AG08396 (cell line): ENCODE data around the gene ATG101.

Experiments used
- DNase-seq: peaks from one replicate; pipeline ENCODE4 v3.0.0; 2012; ENCODE audit warnings: low spot score, mixed read lengths

The ATG101 gene

DNA sequence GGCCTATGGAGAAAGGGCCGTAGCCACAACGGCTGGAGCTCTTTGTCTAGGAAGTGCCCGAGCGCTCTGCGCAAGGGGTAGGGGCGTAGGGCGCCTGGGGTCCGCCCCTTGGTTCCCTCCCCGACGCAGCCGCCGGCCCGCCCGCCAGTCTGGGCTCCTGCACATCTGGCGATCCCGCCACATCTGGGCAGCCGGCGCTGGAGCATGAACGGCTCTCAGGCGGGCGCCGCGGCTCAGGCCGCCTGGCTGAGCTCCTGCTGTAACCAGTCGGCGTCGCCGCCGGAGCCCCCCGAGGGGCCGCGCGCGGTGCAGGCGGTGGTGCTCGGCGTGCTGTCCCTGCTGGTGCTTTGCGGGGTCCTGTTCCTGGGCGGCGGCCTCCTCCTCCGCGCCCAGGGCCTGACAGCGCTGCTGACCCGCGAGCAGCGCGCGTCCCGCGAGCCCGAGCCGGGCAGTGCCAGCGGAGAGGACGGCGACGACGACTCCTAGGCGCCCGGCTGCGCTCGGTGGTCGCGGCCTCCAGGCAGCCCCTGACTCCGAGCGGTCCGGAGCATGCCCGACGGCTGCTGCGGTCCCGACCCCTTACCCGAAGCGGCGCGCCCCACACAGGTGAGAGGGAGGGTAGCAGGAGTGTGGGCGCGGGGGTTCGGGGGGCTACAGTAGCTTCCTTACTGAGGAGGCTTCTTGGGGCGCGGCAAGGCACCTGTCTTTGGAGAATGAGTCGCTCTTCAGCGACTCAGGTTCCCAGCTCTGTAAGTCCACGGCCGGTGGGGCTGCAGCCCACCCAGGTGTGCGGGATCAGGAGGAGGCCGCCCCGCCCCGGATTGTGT lies 10.0 kb downstream of the ATG101 start, which contains the start of gene SMIM41:
Gene SMIM41, plus strand, starts transcription at position 129 of the 827 bp plus-strand sequence. Its CDS starts 76 bp downstream, at position 205.
- DNase-seq = no peak

DNA sequence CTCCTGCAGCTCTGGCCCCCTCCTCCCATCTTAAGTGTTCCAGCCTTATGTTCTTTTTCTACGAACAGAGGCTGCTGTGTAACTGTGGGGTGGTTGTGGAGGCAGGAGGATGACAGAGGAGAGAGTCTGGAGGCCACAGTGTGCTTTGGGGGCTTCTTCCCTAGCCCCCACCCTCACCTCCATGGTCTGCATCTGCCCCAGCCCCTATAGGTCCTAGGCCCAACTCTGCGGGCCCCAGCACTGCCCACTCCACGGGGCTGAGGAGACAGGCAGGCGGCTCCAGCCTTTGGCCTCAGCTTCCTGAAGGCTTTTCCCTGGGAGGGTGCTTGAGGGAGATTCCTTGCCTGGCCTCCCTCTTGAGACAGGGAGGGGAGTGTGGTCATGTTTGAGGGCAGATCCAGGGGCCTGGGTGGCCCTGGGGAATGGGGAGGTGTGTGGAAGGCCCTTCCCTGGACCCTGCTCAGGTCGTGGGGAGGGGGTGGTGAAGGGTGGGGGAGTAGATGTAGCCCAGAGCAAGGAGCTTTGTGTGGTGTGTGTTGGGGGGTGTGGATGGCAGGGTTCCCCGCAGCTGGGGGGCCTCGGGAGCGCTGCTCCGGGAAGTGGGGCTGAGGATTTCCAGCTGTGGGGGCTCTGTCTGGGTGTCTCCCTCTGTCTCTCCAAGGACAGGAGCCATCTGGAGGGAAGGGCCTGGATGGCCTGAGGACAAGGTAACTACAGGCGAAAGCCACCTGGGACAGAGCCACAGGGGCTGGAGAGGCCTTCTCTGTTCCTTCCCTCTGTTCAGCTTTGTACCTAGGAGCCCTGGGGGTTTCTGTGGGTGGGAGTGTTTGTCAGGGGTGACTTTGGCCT lies 10.8 kb downstream of the ATG101 start:
- no peak for DNase-seq

DNA sequence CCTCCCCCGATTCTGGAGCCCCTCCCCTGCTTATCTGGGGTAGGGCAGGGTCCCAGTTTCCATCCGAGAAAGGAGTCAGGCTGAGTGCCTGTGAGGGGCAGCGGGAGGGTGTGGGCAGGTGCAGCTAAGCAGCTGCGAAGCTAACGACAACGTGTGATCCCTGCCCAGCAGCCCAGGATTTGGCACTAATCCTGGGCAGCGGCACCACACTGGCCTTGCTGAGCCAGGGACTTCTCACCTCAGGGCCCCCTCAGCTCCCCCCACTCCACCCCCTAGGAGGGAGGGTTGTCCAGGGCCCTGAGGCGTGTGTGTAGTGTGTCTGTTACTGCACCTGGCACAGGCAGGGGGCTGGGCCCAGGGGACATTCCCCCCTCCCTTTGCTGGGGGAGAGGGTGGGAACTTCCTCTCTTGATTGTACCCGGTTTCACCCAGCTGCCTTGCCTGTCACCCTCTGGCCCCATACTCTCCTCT lies 11.5 kb downstream of the ATG101 start:
- no peak for DNase-seq

DNA sequence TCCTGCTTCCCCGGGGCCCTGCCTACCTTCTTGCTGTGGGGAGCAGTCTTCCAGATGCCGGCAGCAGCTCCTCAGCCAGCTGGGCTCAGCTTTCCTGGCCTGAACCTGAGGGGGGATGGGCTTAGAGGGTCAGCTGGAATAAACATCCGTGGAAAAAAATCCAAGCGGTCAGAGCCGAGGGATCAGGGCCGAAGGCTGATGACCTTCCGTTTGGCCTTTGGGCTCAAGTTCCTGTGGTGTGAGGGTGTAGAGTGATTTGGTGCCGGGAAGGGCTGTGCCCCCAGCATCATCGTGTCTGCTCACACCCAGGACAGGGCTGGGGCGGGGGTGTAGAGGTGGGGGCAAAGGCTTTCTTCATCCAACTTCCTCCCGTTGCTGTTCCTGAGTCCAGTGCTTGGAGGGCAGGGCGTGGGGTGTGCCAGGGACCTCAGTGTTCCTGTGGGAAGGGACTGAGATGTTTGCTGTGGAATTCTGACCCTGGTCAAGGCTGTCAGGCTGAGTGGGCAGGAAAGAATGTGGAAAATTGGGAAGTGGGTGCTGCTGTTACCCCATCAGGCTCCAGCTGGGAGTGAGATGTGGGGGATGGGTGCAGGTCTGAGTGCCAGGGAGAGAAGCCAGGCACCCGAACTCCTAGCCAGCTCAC lies 12.4 kb downstream of the ATG101 start:
- peak; percentile 60 for DNase-seq

DNA sequence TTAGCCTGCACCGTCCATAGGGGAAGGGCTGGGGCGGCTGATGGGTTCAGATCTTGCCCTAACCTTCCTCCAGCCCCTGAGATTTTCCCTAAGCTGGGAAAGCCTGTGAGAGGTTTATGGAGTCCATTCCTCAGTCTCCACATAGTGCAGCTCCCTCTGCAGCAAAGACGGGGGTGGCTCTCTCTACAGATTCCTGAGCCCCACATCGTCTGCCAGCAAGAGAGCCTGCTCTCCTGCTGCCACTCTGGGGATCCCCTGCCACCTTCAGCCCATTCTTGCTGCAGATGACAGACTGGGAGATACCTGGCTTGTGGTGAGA lies 12.8 kb downstream of the ATG101 start:
- DNase-seq = no peak

DNA sequence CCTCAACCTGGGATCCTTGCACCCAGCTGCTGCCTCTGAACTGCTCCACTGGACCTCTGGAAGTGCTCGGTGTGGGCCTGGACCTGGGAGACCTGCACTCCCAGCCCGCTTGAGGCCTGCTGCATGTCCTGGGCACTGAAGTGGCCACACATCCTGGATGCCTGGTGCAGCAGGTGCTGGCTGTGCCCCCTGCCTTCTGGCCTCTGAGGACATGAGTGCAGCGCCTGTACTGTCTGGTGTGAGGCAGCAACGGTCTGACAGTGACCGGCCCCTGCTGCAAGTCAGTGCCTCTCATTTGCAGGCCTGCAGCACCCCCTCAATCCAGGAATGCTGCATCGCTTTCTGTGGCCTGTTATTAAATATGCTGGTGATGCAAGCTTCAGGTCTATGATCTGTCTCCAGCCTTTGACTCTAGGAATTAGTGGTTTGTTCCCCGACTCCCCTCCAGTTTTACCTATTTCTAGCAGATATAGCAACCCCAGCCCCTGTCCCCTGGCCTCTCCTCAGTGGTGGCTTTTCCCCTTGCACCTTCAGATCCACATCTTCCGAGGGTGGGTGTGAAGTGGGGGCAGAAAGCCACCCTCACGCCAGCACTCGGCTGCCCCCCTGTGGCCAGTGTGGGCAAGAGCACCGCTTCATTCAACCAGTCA lies 13.3 kb downstream of the ATG101 start:
- DNase-seq = peak; percentile 86

DNA sequence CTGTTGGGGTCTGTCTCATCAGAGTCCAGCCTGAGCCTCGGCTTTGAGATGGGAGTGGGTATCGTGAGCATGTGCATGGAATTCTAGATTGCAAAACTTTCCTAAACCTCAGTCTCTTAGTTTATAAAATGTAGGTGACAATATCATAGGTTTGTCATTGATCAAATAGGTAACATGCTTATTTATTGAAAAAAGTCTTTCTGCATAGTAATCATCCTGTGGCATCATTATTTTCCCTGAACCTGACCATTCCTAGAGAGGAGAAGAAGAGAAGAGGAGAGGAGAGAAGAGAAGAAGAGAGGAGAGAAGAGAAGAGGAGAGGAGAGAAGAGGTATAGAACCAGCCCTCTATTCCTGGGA lies 13.8 kb downstream of the ATG101 start:
- DNase-seq = no peak

DNA sequence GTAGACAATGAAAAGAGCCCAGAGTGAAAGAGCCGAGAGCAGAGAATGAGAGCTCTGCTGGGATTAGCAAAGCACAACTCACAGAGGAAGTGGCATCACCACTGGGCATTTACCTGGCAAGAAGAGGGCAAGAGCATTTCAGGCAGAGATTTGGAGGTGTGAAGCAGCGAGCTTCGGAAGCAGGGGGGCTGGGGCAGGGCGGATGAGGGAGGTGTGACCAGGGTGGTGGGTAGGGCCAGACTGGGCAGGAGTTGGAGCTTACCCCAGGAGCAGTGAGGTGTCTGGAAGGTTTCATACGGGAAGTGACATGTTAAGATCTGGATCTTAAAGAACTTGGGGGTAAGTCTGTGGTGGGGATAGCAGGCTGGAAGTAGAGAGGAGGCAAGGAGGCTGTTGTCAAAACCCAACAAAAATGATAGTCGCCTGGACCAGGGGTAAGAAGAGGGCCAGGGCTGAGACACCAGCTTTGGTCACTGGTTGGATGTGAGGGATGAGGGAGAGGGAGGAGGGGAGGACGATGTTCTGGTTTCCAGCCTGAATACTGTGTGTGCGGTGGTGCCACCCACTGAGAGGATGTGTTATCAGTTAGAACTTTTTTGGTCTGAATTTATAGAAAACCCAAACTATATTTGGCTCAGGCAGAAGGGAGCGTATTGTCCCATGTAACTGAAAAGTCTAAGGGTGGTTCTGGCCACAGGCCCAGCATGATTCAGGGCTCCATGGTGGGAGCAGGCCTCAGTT lies 14.9 kb downstream of the ATG101 start:
- no peak for DNase-seq

DNA sequence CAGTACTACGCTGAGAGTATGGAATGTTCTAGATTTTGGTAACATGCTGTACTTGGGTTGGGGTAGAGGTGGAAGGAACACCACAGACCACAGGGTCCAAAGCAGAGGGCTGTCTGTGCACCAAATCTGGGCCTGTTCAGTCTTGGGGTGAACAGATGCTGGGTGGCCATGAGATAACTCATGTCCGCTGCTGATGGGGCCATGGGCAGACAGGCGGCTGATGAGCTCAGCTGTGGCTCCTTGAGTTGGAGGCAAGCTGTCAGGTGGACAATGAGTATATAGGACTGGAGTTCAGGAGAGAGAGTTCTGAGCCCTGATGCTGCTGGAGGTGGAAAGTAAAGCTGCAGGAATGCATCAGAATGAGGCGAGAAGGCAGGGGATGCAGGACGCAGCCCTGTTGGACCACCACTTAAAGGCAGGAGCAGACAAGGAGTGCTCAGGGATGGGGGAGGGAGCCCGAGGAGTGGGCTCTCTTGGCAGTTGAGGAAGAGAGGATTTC lies 16.0 kb downstream of the ATG101 start:
- DNase-seq = no peak

DNA sequence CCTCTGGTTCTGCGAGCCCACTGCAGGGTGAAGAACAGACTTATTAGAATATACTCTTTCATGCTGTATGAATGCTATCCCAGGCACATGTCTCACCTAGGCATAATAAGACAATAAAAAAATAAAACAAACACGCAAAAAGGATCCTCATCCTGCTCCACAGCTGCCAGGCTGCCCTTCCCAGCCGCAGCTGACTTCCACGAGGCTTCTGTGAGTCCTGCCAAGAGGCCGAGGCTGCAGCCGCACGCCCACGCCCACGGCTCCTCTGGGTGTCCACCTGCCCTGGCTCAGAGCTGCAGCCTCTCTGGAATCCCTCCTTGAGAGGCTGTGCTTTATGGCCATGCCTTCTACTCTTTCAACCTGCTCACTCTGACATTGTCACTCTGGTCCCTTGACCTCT lies 16.6 kb downstream of the ATG101 start:
- peak; percentile 48 for DNase-seq

DNA sequence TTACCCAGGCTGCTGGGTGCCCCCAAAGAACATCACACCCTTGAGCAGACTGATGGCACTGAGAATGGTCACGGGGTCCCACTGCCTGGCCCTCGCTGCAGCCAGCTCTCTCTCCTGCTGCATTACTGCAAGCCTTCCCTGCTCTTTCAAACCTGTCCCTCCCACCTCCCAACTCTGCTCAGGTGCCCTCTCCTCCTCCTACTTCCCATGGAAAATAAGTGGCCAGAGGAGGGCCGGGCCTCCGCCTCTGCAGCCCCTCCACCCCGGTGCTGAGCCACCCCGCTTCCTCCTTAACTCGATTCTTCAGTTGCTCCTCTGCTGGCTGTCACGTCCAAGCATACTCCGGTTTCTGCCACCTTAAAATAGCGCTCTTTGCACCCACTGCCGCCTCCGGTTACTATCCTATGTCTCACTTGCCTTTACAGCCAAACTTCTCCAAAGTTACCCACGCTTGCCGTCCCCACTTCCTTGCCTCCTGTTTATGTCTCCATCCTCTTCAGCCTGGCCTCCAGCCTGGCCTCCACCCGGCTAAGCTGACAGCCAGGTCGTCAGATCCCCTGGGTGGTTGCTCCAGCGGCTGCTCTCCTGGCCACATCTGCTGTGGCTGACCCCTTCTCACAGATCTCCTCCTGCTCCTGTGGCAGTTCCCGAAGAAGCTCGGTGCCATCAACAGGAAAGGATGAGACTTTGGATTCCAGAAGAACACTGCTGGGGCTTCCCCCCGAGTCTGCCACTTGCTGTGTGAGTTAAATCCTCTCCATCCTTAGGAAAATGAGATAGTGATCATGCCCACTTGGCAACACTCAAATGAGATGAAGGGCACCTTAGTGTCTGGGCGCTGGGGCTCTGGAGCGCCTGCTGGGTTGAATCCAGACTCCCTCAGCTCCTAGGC lies 17.4 kb downstream of the ATG101 start:
- DNase-seq = no peak

DNA sequence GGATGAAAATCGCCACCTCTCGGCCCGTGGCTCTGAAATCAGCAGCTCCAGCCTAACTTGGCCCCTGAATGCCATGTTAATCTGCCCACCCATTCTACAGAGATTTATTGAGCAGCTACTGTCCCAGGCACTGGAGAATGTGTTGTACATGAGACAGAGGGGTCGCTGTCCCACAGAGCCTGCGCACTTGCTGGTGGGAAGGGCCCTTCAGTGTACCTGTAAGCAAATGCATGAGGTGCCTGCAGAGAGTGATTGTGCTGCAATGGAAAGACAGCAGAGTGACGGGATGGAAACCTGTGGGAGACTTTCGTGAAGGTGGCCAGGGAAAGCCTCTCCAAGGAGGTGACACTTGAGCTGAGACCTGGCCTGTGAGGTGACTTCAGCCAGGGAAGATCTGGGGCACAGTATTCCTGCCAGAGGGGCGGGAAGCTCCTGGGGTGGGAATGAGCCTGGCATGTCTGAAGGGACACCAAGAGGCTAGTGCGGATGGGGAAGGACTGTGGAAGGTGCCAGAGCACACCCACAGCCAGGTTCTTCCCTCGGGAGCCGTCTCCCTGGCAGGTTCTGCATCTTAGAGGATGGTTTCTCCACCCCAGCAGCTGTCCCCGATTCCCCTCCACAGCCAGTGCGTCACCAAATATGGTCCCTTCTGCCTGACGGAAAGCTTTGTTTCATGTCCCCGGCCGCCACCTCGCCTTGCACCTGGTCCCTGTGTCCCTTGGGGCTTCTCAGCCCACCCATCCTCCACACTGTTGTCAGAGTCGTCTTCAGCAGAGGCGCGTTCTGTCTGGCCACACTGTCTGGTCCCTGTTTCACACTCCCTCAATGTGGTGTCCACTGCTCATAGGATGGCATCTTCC lies 18.4 kb downstream of the ATG101 start:
- no peak for DNase-seq

DNA sequence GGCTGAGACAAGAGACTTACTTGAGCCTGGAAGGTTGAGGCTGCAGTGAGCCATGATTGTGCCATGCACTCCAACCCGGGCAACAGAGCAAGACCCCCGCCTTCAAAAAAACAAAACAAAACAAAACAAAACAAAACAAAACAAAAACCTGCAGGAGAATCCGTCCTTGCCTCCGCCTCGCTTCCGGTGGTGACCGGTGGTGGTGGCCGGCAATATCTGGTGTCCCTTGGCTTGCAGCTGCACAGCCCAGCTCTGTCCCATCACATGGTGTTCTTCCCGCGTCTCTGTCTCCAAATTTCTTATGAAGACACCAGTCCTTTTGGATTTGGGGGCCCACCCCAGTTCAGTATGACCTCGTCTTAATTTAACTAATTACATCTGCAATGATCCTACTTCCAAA lies 19.7 kb downstream of the ATG101 start:
- DNase-seq = no peak

DNA sequence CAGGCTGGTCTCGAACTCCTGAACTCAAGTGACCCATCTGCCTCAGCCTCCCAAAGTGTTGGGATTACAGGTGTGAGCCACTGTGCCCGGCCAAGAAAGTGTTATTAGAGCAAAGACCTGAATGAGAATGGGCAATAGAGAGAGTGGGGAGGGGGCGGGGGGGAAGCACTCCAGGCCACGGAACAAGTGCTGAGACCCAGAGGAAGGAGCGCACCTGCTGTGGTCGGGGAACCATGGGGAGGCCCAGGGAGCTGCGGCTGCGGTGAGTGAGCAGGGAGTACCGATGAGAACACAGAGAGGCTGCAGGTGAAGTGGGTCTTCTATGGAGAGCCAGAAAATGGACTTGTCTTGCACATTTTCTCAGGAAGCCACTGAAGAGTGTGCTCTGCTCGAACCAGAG lies 20.5 kb downstream of the ATG101 start:
- no peak for DNase-seq

DNA sequence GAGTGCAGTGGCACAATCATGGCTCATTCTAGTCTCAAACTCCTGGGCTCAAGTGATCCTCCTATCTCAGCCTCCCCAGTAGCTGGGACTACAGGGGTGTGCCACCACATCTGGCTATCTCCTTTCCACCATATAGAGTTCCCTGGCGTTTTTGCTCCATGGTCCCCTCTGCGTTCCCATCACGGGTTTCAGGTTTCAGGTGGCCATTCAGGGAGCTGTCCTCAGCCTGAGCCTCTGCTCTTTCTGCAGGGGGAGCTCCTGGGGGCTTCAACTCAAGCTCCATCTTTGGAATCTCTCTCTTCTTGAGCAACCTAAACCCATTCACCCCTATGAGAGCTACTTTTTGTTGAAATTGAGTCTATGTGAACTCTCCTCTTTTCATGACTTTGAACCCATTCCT lies 21.3 kb downstream of the ATG101 start:
- no peak for DNase-seq

DNA sequence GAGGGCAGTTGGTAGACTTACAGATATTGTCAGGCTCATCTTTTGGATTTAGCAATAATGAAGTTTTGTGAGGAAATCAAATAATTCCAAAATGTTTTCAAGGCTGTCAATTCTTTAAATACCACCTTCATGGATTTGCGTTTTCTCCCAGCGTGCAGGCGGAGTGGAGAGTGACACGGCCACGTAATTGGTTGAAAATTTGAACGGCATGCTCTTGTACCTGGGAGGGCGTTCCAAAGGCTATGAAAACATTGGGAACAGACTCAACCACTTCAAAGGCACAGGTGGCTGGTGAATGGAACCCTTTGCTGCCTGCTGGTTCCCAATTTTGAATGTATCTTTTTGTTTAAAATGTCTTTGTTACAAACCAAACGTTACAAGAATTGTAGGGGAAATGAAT lies 22.1 kb downstream of the ATG101 start:
- DNase-seq = no peak

DNA sequence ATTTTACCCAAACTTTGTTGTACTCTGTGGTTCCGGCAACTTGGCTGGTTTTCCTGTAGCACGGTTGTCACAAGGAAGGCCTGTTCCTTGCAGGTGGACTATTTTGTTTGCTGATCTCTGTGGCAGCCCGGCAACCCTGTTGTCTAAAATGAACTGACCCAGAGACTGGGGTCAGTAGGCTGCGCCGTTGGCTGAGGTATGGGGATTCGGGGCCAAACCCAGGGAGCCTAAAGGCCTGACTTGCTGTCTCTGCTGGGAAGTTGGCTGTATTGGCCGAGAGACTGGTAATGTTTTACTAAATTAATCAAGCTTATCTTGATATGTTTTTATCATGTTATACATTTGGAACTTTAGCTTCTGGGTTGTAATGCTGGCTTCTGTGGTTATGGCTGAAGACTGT lies 23.6 kb downstream of the ATG101 start:
- DNase-seq = no peak

DNA sequence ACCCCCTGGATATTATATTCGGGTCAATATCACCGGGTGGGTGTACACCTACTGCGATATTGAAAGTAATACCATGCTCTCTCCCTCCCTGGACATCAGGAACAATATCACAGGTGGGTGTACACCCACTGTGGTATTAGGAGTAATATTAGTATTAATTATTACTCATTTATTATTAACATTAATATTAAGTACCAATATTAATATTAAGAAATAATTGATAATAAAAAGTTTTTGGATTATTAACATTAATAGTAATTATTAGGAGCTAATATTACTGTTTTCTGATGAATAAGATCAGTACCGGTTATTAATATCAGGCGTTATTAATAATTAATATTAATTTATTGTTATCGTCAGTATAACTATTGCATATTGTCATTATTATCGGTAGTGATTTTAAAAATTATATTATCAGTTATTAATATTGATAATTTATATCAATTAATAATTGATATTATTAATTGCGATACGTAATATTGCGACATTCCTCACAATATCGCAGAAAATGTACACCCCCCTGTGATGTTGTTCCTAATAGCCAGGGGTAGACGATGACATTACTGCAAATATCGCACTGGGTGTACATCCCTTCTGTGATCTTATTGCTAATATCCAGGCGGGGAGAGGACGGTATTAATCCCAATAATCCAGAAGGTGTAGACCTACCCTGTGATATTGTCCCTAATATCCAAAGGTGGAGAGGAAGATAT lies 26.7 kb downstream of the ATG101 start:
- no peak for DNase-seq
